Glomerular visceral epithelial cell (primary cell): ENCODE data around the gene DNAH12.
"Not testable (repeated sequence)": the region's sequence is repeated elsewhere in the genome, so short reads cannot be mapped to it uniquely, and the experiment has no call there.

Experiments used
- DNase-seq: peaks from one replicate; pipeline ENCODE4 v3.0.0-alpha.2; 2016; ENCODE audit errors: extremely low spot score

The DNAH12 gene

GRCh38 chr3:57518276-57518915, 25.7 kb downstream of the DNAH12 start:
- peak; percentile 24 for DNase-seq

- DNase-seq, result peak; percentile 8
Observed at GRCh38 chr3:57512166-57512565, 32.0 kb downstream of the DNAH12 start.

- DNase-seq, result no peak
Observed at GRCh38 chr3:57505901-57506300, 38.2 kb downstream of the DNAH12 start.

GRCh38 chr3:57500506-57500905, 43.6 kb downstream of the DNAH12 start:
- no peak for DNase-seq

- DNase-seq, result no peak
Observed at GRCh38 chr3:57497904-57498303, 46.2 kb downstream of the DNAH12 start.

GRCh38 chr3:57484563-57484962, 59.6 kb downstream of the DNAH12 start:
- no peak for DNase-seq

- DNase-seq, result not testable (repeated sequence)
Observed at GRCh38 chr3:57477193-57477592, 67.0 kb downstream of the DNAH12 start.

- DNase-seq, result peak; percentile 1
Observed at GRCh38 chr3:57464801-57465200, 79.3 kb downstream of the DNAH12 start.

- no peak for DNase-seq
Observed at GRCh38 chr3:57464011-57464410, 80.1 kb downstream of the DNAH12 start.

GRCh38 chr3:57451150-57451846, 92.8 kb downstream of the DNAH12 start:
- DNase-seq, result no peak

- not testable (repeated sequence) for DNase-seq
Observed at GRCh38 chr3:57449276-57449847, 94.8 kb downstream of the DNAH12 start.

GRCh38 chr3:57448489-57448888, 95.7 kb downstream of the DNAH12 start:
- not testable (repeated sequence) for DNase-seq

GRCh38 chr3:57446318-57446841, 97.8 kb downstream of the DNAH12 start:
- DNase-seq, result no peak

- DNase-seq, result no peak
Observed at GRCh38 chr3:57444469-57444868, 99.7 kb downstream of the DNAH12 start.

- DNase-seq, result not testable (repeated sequence)
Observed at GRCh38 chr3:57440144-57440543, 104.0 kb downstream of the DNAH12 start.

GRCh38 chr3:57438460-57438859, 105.7 kb downstream of the DNAH12 start:
- not testable (repeated sequence) for DNase-seq

GRCh38 chr3:57436195-57436761, 107.9 kb downstream of the DNAH12 start:
- no peak for DNase-seq

- peak; percentile 47 for DNase-seq
Observed at GRCh38 chr3:57434041-57434440, 110.1 kb downstream of the DNAH12 start.

- DNase-seq, result no peak
Observed at GRCh38 chr3:57423335-57423734, 120.8 kb downstream of the DNAH12 start.

GRCh38 chr3:57421336-57421735, 122.8 kb downstream of the DNAH12 start:
- DNase-seq, result no peak

- no peak for DNase-seq
Observed at GRCh38 chr3:57420001-57420400, 124.1 kb downstream of the DNAH12 start.

- no peak for DNase-seq
Observed at GRCh38 chr3:57411715-57412114, 132.4 kb downstream of the DNAH12 start.

- DNase-seq, result no peak
Observed at GRCh38 chr3:57409471-57409870, 134.7 kb downstream of the DNAH12 start.
